Stomach (tissue), 4 donors: ENCODE results near the gene CNTN4.

Source experiments
- EP300 ChIP-seq: sonication (generic); formaldehyde crosslinking; IDR thresholded peaks from one replicate; pipeline ENCODE4 v1.6.1; 2017; ENCODE audit warnings: antibody characterized with exemption
- TF ChIP-seq, protein P1 (sequence below), 7 experiments: fragments of 450-650 bp in 4 of 7; fragments of 200-600 bp in 3 of 7; sonication (generic) in 3 of 7; IDR thresholded peaks; one replicate each; pipeline ENCODE4 v1.5.1; 2016 to 2019; ENCODE audit warnings: antibody characterized with exemption in 7 of 7, control low read depth in 2 of 7, mild to moderate bottlenecking in 1 of 7

DNA sequence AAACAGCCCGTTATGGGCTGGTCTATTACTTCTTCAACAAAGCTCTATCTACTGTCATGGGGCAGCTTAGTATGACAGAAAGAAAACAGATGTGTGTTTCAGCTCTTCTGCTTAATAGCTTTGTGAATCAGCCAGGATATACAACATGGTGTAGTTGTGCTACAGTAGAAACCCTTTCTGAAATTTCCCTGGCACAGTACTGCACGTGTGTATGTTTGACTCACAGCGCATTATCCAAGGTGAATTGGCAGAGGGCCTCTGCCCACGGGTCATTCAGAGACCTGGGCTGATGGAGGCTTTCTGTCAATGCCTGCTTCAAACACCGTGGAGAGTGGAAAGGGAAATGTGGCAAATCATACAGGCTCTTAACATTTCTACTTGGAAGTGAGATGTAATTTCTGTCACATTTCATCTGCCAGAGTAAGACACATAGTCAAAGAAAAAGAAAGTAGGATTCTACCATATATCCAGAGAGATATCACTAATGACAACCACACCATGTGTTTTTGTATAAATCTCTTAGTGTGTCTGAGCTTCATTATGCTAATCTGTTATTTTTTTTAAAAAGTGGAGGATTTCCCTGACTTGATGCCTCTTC is 505.1 kb downstream of the CNTN4 start:
- TF ChIP-seq, protein P1, sequence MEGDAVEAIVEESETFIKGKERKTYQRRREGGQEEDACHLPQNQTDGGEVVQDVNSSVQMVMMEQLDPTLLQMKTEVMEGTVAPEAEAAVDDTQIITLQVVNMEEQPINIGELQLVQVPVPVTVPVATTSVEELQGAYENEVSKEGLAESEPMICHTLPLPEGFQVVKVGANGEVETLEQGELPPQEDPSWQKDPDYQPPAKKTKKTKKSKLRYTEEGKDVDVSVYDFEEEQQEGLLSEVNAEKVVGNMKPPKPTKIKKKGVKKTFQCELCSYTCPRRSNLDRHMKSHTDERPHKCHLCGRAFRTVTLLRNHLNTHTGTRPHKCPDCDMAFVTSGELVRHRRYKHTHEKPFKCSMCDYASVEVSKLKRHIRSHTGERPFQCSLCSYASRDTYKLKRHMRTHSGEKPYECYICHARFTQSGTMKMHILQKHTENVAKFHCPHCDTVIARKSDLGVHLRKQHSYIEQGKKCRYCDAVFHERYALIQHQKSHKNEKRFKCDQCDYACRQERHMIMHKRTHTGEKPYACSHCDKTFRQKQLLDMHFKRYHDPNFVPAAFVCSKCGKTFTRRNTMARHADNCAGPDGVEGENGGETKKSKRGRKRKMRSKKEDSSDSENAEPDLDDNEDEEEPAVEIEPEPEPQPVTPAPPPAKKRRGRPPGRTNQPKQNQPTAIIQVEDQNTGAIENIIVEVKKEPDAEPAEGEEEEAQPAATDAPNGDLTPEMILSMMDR (IDR thresholded peaks at IDR 0.05), result no peak
- TF ChIP-seq EP300, result no peak
